ENCODE results near the gene DOCK6. TPM values are rescaled to one million over a fixed set of nuclear protein-coding genes. Genes with fewer than 3 reads are reported as not detected.

The DOCK6 gene
- total RNA-seq, 1 experiment from 2014 or later = 61.7 TPM

DNA sequence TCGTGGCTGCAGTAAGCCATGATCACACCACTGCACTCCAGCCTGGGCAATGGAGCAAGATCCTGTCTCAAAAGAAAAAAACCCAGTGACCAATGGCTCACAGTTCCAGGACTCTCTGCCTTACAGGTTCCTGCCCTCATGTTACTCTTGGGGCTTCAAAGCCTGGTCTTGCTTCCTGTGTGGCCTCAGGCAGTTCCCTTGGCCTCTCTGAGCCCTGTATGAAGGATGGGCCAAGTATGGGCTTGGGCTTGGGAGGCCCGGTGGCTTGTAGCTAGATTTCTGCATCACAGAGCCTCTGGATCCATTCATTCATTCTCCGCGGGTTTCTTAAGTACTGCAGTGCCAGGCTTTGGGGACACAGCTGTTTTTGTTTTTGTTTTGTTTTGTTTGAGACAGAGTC lies 32.9 kb upstream of the DOCK6 start:
- BruUV-seq (replicated peaks) = no TSS peak
- Mint-ChIP-seq H3K4me1 (ENCODE audit: insufficient read depth, unreplicated experiment) (peaks cover 11% of the 10 kb centered on the region), H3K27ac (ENCODE audit: low read depth, unreplicated experiment) (no peak overlapping the region), H3K36me3 (ENCODE audit: insufficient read depth, unreplicated experiment) (no peaks in the 10 kb centered on the region), H3K9me3 (ENCODE audit: unreplicated experiment) (no peaks in the 10 kb centered on the region), H3K27me3 (ENCODE audit: insufficient read depth, unreplicated experiment) (no peaks in the 10 kb centered on the region), H3K4me3 (ENCODE audit: unreplicated experiment) (no peak overlapping the region)
- ChIA-PET POLR2A (interaction anchor here (1.7 kb wide), 1 partner anchor 14 kb away, joined by 3 read pairs; no protein-coding TSS in a partner anchor), CTCF (interaction anchor here (0.5 to 2.3 kb wide), 9 partner anchors 11 to 247 kb away, joined by 3 to 9 read pairs (median 4); no protein-coding TSS in a partner anchor)
- DNase-seq (ENCODE audit: unreplicated experiment) = no peak
- TF ChIP-seq CTCF (IDR thresholded peaks at IDR 0.05; ENCODE audit: unreplicated experiment) = no peak
- intact Hi-C loops (cut with micrococcal nuclease) = no loop called here

- H3K4me3 Mint-ChIP-seq (ENCODE audit: unreplicated experiment) = peak overlapping the region; percentile 48
- H3K27me3 Mint-ChIP-seq (ENCODE audit: insufficient read depth, unreplicated experiment) = no peaks in the 10 kb centered on the region
- intact Hi-C loops (cut with micrococcal nuclease) = loop anchor here (1.0 to 2.0 kb wide), 5 partner anchors 51 to 294 kb away; no protein-coding TSS in a partner anchor
- peak; percentile 99 for DNase-seq (ENCODE audit: unreplicated experiment)
- no peaks in the 10 kb centered on the region for H3K36me3 Mint-ChIP-seq (ENCODE audit: insufficient read depth, unreplicated experiment)
- no TSS peak for BruUV-seq (replicated peaks)
- ChIA-PET POLR2A (interaction anchor here (0.7 to 1.4 kb wide), 8 partner anchors 28 to 143 kb away, joined by 3 to 11 read pairs (median 3); partner anchors contain the start of genes CCDC159, SWSAP1 and TMEM205), CTCF (interaction anchor here (0.6 to 2.2 kb wide), 15 partner anchors 10 to 1505 kb away, joined by 3 to 10 read pairs (median 3); partner anchors contain the start of genes RAB3D and SWSAP1)
- no peak overlapping the region for H3K27ac Mint-ChIP-seq (ENCODE audit: low read depth, unreplicated experiment)
- H3K4me1 Mint-ChIP-seq (ENCODE audit: insufficient read depth, unreplicated experiment) = peaks cover 11% of the 10 kb centered on the region
- H3K9me3 Mint-ChIP-seq (ENCODE audit: unreplicated experiment) = no peaks in the 10 kb centered on the region
- TF ChIP-seq CTCF (IDR thresholded peaks at IDR 0.05; ENCODE audit: unreplicated experiment) = peak; percentile 99
Observed at GRCh38 chr19:11293433-11294389, 31.4 kb upstream of the DOCK6 start.

DNA sequence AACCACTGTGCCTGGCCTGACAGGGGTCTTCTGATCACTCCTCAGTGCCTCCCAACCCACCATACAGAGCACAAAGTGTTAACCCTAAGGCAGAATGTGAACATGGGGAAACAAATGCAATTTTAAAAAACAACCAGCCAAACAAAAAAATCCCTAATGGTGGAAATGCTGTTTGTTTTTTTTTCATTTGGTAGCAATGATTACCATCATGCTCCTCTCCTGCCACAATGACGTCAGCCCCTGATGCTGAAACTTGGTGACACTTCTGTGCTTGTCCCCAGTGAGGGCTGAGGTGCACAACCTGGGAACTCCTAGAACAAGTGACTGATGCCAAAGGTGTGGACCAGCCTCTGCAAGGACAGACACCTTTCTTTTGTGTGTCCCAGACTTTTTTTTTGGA lies 29.7 kb upstream of the DOCK6 start:
- BruUV-seq (replicated peaks) = no TSS peak
- no peak overlapping the region for H3K4me3 Mint-ChIP-seq (ENCODE audit: unreplicated experiment)
- POLR2A ChIA-PET = interaction anchor here (0.6 to 1.7 kb wide), 3 partner anchors 10 to 23 kb away, joined by 3 to 6 read pairs (median 4); no protein-coding TSS in a partner anchor
- no peaks in the 10 kb centered on the region for H3K27me3 Mint-ChIP-seq (ENCODE audit: insufficient read depth, unreplicated experiment)
- TF ChIP-seq CTCF (IDR thresholded peaks at IDR 0.05; ENCODE audit: unreplicated experiment) = no peak
- DNase-seq (ENCODE audit: unreplicated experiment) = no peak
- intact Hi-C loops (cut with micrococcal nuclease) = loop anchor here (2.0 kb wide), 2 partner anchors 53 to 89 kb away; no protein-coding TSS in a partner anchor
- peaks cover 15% of the 10 kb centered on the region for H3K4me1 Mint-ChIP-seq (ENCODE audit: insufficient read depth, unreplicated experiment)
- H3K9me3 Mint-ChIP-seq (ENCODE audit: unreplicated experiment) = no peaks in the 10 kb centered on the region
- no peaks in the 10 kb centered on the region for H3K36me3 Mint-ChIP-seq (ENCODE audit: insufficient read depth, unreplicated experiment)
- no peak overlapping the region for H3K27ac Mint-ChIP-seq (ENCODE audit: low read depth, unreplicated experiment)
- CTCF ChIA-PET = interaction anchor here (0.7 to 1.2 kb wide), 3 partner anchors 162 to 335 kb away, joined by 3 to 6 read pairs (median 4); no protein-coding TSS in a partner anchor

DNA sequence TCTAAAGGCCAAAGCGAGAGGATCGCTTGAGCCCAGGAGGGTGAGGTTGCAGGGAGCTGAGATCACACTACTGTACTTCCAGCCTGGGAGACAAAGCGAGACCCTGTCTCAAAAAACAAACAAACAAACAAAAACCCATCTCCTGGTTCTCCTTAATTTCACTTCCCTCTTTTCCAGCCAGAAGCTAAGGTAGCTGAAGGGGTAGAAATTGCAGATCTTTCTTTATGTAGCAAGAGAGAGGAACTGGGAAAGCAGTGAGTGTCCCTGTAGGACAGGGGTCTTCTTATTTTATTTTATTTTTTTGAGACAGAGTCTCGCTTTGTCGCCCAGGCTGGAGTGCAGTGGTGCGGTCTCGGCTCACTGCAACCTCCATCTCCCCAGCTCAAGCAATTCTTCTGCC lies 29.1 kb upstream of the DOCK6 start:
- Mint-ChIP-seq H3K9me3 (ENCODE audit: unreplicated experiment) (no peaks in the 10 kb centered on the region), H3K27ac (ENCODE audit: low read depth, unreplicated experiment) (no peak overlapping the region), H3K4me3 (ENCODE audit: unreplicated experiment) (no peak overlapping the region), H3K4me1 (ENCODE audit: insufficient read depth, unreplicated experiment) (peaks cover 15% of the 10 kb centered on the region), H3K36me3 (ENCODE audit: insufficient read depth, unreplicated experiment) (no peaks in the 10 kb centered on the region), H3K27me3 (ENCODE audit: insufficient read depth, unreplicated experiment) (no peaks in the 10 kb centered on the region)
- ChIA-PET POLR2A (interaction anchor here (0.6 to 1.7 kb wide), 3 partner anchors 9 to 23 kb away, joined by 3 to 6 read pairs (median 4); no protein-coding TSS in a partner anchor), CTCF (interaction anchor here (0.5 to 2.2 kb wide), 3 partner anchors 147 to 334 kb away, joined by 3 to 11 read pairs (median 3); no protein-coding TSS in a partner anchor)
- intact Hi-C loops (cut with micrococcal nuclease) = no loop called here
- BruUV-seq (replicated peaks) = no TSS peak
- no peak for TF ChIP-seq CTCF (IDR thresholded peaks at IDR 0.05; ENCODE audit: unreplicated experiment)
- DNase-seq (ENCODE audit: unreplicated experiment) = no peak

All from MCF 10A (cell line).